CD8-positive, alpha-beta memory T cell (primary cell): Measurements from ENCODE around the gene COA3. TPM values are rescaled to one million over a fixed set of nuclear protein-coding genes. Genes with fewer than 3 reads are reported as not detected.

ENCODE experiments used
- CTCF ChIA-PET: fragments of 350-600 bp; sonication (Branson Sonifier 250); formaldehyde crosslinking; loops from one replicate; lab custom pipeline; 2021; ENCODE audit warnings: antibody characterized with exemption; lab: Charles Lee
- POLR2A ChIA-PET: fragments of 350-600 bp; sonication (Branson Sonifier 250); formaldehyde crosslinking; loops from one replicate; lab custom pipeline; 2021; ENCODE audit warnings: antibody characterized with exemption; lab: Charles Lee
- DNase-seq, 5 donors: peaks; one replicate each; pipeline versions ENCODE4 v3.0.0 to v3.0.0-alpha.2; 2020 to 2022; ENCODE audit warnings: mixed read lengths in 1 of 5
- H3K27ac ChIP-seq: one replicate; pipeline ENCODE4 v1.7.0; 2013; ENCODE audit warnings: low read depth, mild to moderate bottlenecking, low read length, moderate library complexity
- H3K27me3 ChIP-seq: 2 replicates; pipeline ENCODE4 v1.7.0; 2013; ENCODE audit warnings: low read length, mild to moderate bottlenecking; ENCODE audit not compliant: insufficient read depth, poor library complexity, severe bottlenecking
- H3K36me3 ChIP-seq: 2 replicates; pipeline ENCODE4 v1.7.0; 2013; ENCODE audit warnings: mild to moderate bottlenecking, low read length, moderate library complexity; ENCODE audit not compliant: insufficient read depth
- H3K4me1 ChIP-seq: 2 replicates; pipeline ENCODE4 v1.7.0; 2013; ENCODE audit warnings: mild to moderate bottlenecking, low read length, moderate library complexity; ENCODE audit not compliant: insufficient read depth
- H3K4me3 ChIP-seq: 2 replicates; pipeline ENCODE4 v1.7.0; 2013; ENCODE audit warnings: mild to moderate bottlenecking, low read length
- H3K9me3 ChIP-seq: 2 replicates; pipeline ENCODE4 v1.7.0; 2013; ENCODE audit warnings: mild to moderate bottlenecking, low read length
- H3K27ac Mint-ChIP-seq, 8 donors: one replicate each; pipeline ENCODE4 v1.8.0; 2020 to 2021; ENCODE audit warnings: mixed read lengths in 8 of 8, mild to moderate bottlenecking in 6 of 8, inconsistent platforms in 3 of 8, moderate library complexity in 3 of 8
- H3K27me3 Mint-ChIP-seq, 2 donors: one replicate each; pipeline ENCODE4 v1.8.0; 2020 to 2021; ENCODE audit warnings: mixed read lengths in 2 of 2, mild to moderate bottlenecking in 1 of 2, moderate library complexity in 1 of 2
- H3K36me3 Mint-ChIP-seq, 3 donors: one replicate each; pipeline ENCODE4 v1.8.0; 2020 to 2021; ENCODE audit warnings: mixed read lengths in 3 of 3, inconsistent platforms in 1 of 3, mild to moderate bottlenecking in 1 of 3
- H3K4me1 Mint-ChIP-seq, 3 donors: one replicate each; pipeline ENCODE4 v1.8.0; 2020 to 2021; ENCODE audit warnings: mixed read lengths in 3 of 3, inconsistent platforms in 1 of 3, mild to moderate bottlenecking in 1 of 3
- H3K4me3 Mint-ChIP-seq, 7 donors: one replicate each; pipeline ENCODE4 v1.8.0; 2020 to 2021; ENCODE audit warnings: mixed read lengths in 7 of 7, mild to moderate bottlenecking in 6 of 7, moderate library complexity in 4 of 7, inconsistent platforms in 2 of 7
- H3K9me3 Mint-ChIP-seq, 5 donors: one replicate each; pipeline ENCODE4 v1.8.0; 2020 to 2022; ENCODE audit warnings: mixed read lengths in 5 of 5, mild to moderate bottlenecking in 3 of 5, moderate library complexity in 2 of 5, inconsistent platforms in 1 of 5
- polyA plus RNA-seq: library from polyadenylated mRNA; unstranded; fragments of 300-500 nt; fragmentation: Illumina TruSeq; gene quantifications from one replicate; pipeline ENCODE4 v1.2.3, GENCODE V29; 2021
- total RNA-seq, 2 experiments: library from RNA; stranded (reverse); gene quantifications; one replicate each; pipeline ENCODE4 v1.2.3, GENCODE V29; 2021

COA3 gene
- total and polyA plus RNA-seq, 3 experiments from 2014 or later = 55.5 to 132 (median 60.8) TPM

DNA sequence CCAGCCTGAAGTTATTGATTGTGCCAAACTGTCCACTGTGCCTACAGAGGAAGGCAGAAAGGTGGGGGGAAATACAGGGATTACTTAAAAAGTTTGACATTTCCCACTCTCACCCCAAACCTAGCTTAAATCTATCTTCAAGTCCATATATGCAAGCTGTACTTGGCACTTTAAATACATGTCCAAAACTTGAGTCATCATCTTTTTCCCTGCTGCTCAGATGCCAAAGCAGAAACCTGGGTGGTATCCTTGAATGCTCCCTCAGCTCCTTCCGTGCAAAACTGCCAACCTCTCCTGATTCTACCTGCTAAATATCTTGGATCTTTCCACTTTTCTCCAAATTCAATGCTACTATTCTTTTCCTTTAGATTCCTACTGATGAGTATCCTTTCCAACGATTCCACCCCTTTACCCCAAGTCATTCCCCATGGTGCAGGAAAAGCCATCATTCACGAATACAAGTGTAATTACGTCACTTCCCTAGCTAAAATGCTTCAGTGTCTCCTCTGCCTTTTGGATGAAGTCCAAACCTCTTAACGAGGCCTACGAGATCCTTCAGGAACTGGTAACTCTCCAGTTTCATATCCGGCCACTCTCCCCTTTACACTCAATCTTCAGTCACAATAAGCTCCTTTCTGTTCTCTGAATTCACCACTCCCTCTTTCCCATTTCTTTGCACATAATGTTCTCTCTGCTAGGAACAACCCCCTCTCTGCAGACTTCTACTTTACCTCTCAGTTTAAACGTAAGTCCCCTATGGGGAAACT, 16.3 kb upstream of the COA3 start:
- H3K4me1 ChIP-seq = no peaks in the 10 kb centered on the region
- CTCF ChIA-PET = no interaction called here
- no peaks in the 10 kb centered on the region for H3K27me3 ChIP-seq
- Mint-ChIP-seq H3K27ac (peak overlapping the region in 1 of 8 donors; percentile 7), H3K4me1 (peaks cover 0 to 4% (median 3%) of the 10 kb centered on the region in 3 donors), H3K9me3 (no peaks in the 10 kb centered on the region), H3K27me3 (no peaks in the 10 kb centered on the region), H3K36me3 (peaks cover 8 to 79% (median 26%) of the 10 kb centered on the region in 3 donors), H3K4me3 (no peak overlapping the region)
- H3K9me3 ChIP-seq = no peaks in the 10 kb centered on the region
- H3K27ac ChIP-seq = no peak overlapping the region
- no peak for DNase-seq
- H3K36me3 ChIP-seq = peaks cover 73% of the 10 kb centered on the region
- POLR2A ChIA-PET = interaction anchor here (1.0 kb wide), 1 partner anchor 10 kb away, joined by 3 read pairs; the partner anchor contains the start of gene BECN1
- H3K4me3 ChIP-seq = no peak overlapping the region

- POLR2A ChIA-PET = no interaction called here
- DNase-seq = no peak
- Mint-ChIP-seq H3K36me3 (peaks cover 6 to 44% (median 13%) of the 10 kb centered on the region in 3 donors), H3K4me1 (no peaks in the 10 kb centered on the region), H3K4me3 (no peak overlapping the region), H3K27me3 (no peaks in the 10 kb centered on the region), H3K9me3 (no peaks in the 10 kb centered on the region), H3K27ac (peak overlapping the region in 1 of 8 donors; percentile 32)
- H3K36me3 ChIP-seq = peaks cover 24% of the 10 kb centered on the region
- H3K4me3 ChIP-seq = no peak overlapping the region
- CTCF ChIA-PET = interaction anchor here (1.3 kb wide), 1 partner anchor 12 kb away, joined by 3 read pairs; no protein-coding TSS in a partner anchor
- no peaks in the 10 kb centered on the region for H3K9me3 ChIP-seq
- H3K27me3 ChIP-seq = no peaks in the 10 kb centered on the region
- H3K4me1 ChIP-seq = no peaks in the 10 kb centered on the region
- H3K27ac ChIP-seq = no peak overlapping the region
These were observed 10.7 kb upstream of the COA3 start for GRCh38 chr17:42809250-42809649.

GRCh38 chr17:42806249-42806648, 7.7 kb upstream of the COA3 start:
- no peak for DNase-seq
- no peak overlapping the region for H3K4me3 ChIP-seq
- no peaks in the 10 kb centered on the region for H3K4me1 ChIP-seq
- CTCF ChIA-PET = interaction anchor here (1.7 kb wide), 1 partner anchor 17 kb away, joined by 4 read pairs; the partner anchor contains the start of gene BECN1
- no peaks in the 10 kb centered on the region for H3K9me3 Mint-ChIP-seq
- H3K9me3 ChIP-seq = no peaks in the 10 kb centered on the region
- H3K4me3 Mint-ChIP-seq = no peak overlapping the region
- H3K36me3 ChIP-seq = peaks cover 12% of the 10 kb centered on the region
- POLR2A ChIA-PET = no interaction called here
- H3K27ac ChIP-seq = no peak overlapping the region
- H3K27me3 ChIP-seq = no peaks in the 10 kb centered on the region
- peaks cover 4 to 28% (median 7%) of the 10 kb centered on the region in 3 donors for H3K36me3 Mint-ChIP-seq
- no peaks in the 10 kb centered on the region for H3K4me1 Mint-ChIP-seq
- no peaks in the 10 kb centered on the region for H3K27me3 Mint-ChIP-seq
- H3K27ac Mint-ChIP-seq = no peak overlapping the region

DNA sequence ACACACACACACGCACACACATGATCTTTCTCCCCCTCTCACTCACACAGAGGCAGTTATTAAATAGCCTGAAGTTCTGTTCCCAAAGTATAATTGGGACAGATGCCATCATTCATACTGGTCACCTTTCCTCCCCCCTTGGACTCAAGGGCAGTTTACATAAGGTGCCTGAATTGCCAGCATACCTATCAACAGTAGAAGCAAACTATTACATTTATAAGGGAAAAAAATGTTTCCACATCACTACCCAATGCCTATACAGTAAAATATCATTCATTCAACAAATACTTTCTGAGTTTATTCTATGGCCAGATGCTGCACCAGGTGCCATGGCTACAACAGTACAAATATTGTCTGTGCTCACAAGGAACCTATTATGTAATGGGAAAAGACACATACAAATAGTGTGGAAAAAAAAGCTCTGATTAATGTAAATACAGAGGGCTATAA, 6.4 kb upstream of the COA3 start:
- CTCF ChIA-PET = interaction anchor here (1.7 kb wide), 1 partner anchor 19 kb away, joined by 4 read pairs; the partner anchor contains the start of gene BECN1
- DNase-seq = no peak
- H3K27ac Mint-ChIP-seq = peak overlapping the region in 2 of 8 donors; percentile 47 to 69
- peaks cover 0 to 1% (median 0%) of the 10 kb centered on the region in 3 donors for H3K4me1 Mint-ChIP-seq
- no peak overlapping the region for H3K27ac ChIP-seq
- no peaks in the 10 kb centered on the region for H3K9me3 ChIP-seq
- H3K4me3 Mint-ChIP-seq = peak overlapping the region in 1 of 7 donors; percentile 53
- H3K4me1 ChIP-seq = no peaks in the 10 kb centered on the region
- peaks cover under 1 to 16% (median 2%) of the 10 kb centered on the region in 3 donors for H3K36me3 Mint-ChIP-seq
- no peaks in the 10 kb centered on the region for H3K27me3 Mint-ChIP-seq
- no peaks in the 10 kb centered on the region for H3K9me3 Mint-ChIP-seq
- POLR2A ChIA-PET = no interaction called here
- peaks cover 1% of the 10 kb centered on the region for H3K36me3 ChIP-seq
- H3K4me3 ChIP-seq = no peak overlapping the region
- H3K27me3 ChIP-seq = no peaks in the 10 kb centered on the region

DNA sequence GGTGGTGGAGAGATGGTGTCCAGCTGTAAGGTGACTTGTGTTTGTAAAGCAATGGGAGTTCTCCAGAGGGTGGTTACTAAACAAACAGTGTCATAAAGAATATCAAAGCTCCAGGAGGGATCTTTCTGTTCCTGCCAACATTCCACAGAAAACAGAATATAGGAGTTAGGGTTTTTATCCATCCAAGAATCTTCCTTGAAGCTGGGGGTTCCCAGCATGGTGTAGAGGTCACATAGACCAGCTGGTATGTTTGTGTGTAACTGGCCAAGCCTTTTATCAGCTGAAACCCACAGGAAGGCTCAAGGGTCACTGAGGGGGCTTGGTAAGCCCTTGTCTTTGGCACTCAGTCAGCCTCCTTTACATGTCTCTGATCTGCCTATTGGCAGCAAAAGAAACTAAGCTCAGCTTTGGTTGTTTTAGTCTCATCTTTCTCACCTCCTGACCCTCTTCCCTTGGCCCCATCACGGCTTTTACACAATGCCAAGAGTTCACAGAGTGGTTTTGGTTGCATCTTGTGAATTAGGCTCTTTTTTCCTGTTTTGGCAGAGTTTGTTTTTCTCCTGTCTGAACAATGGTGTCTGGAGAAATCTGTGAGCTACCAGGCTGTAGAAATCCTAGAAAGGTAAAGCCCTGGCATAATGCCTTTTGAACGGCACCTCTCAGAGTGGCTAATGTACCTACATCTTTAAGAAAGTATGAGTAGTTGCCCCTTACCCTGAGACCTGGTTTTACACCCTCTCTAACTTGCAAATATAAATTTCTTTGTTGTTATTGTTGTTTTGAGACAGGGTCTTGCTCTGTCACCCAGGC, 4.8 kb upstream of the COA3 start:
- ChIA-PET CTCF (interaction anchor here (1.9 kb wide), 1 partner anchor 15 kb away, joined by 4 read pairs; no protein-coding TSS in a partner anchor), POLR2A (no interaction called here)
- no peaks in the 10 kb centered on the region for H3K9me3 ChIP-seq
- no peak for DNase-seq
- peaks cover 4% of the 10 kb centered on the region for H3K4me1 ChIP-seq
- H3K27me3 Mint-ChIP-seq = peaks cover 0 to 3% of the 10 kb centered on the region in 2 donors
- H3K36me3 ChIP-seq = no peaks in the 10 kb centered on the region
- peaks cover 0 to 7% (median 0%) of the 10 kb centered on the region in 3 donors for H3K36me3 Mint-ChIP-seq
- H3K4me1 Mint-ChIP-seq = peaks cover 6 to 10% (median 6%) of the 10 kb centered on the region in 3 donors
- H3K27me3 ChIP-seq = no peaks in the 10 kb centered on the region
- no peaks in the 10 kb centered on the region for H3K9me3 Mint-ChIP-seq
- no peak overlapping the region for H3K4me3 ChIP-seq
- no peak overlapping the region for H3K27ac ChIP-seq
- H3K27ac Mint-ChIP-seq = peak overlapping the region in 1 of 8 donors; percentile 78
- no peak overlapping the region for H3K4me3 Mint-ChIP-seq

- Histone ChIP-seq H3K4me1 (peaks cover 18% of the 10 kb centered on the region), H3K27ac (peak overlapping the region; percentile 27), H3K4me3 (peak overlapping the region; percentile 67), H3K36me3 (no peaks in the 10 kb centered on the region), H3K27me3 (no peaks in the 10 kb centered on the region), H3K9me3 (no peaks in the 10 kb centered on the region)
- H3K36me3 Mint-ChIP-seq = peaks cover 0 to 11% (median 5%) of the 10 kb centered on the region in 3 donors
- DNase-seq = no peak
- POLR2A ChIA-PET = interaction anchor here (0.8 to 1.5 kb wide), 2 partner anchors 25 to 26 kb away, joined by 3 to 8 read pairs; partner anchors contain the start of genes BECN1 and VPS25
- H3K27ac Mint-ChIP-seq = peak overlapping the region in 7 of 8 donors; percentile 40 to 93 (median 90)
- peaks cover 22 to 31% (median 31%) of the 10 kb centered on the region in 3 donors for H3K4me1 Mint-ChIP-seq
- H3K4me3 Mint-ChIP-seq = peak overlapping the region; percentile 94 to 97 (median 95)
- H3K27me3 Mint-ChIP-seq = peaks cover 0 to 3% of the 10 kb centered on the region in 2 donors
- CTCF ChIA-PET = interaction anchor here (0.7 to 1.0 kb wide), 2 partner anchors 26 to 34 kb away, joined by 3 to 4 read pairs; partner anchors contain the start of gene BECN1
- no peaks in the 10 kb centered on the region for H3K9me3 Mint-ChIP-seq
These were observed 507 bp downstream of the COA3 start for GRCh38 chr17:42798011-42798382.

- Histone ChIP-seq H3K27me3 (no peaks in the 10 kb centered on the region), H3K27ac (peak overlapping the region; percentile 27), H3K36me3 (no peaks in the 10 kb centered on the region), H3K4me3 (peak overlapping the region; percentile 67), H3K4me1 (peaks cover 18% of the 10 kb centered on the region), H3K9me3 (no peaks in the 10 kb centered on the region)
- H3K4me3 Mint-ChIP-seq = peak overlapping the region; percentile 94 to 97 (median 95)
- POLR2A ChIA-PET = interaction anchor here (0.8 kb wide), 1 partner anchor 24 kb away, joined by 3 read pairs; the partner anchor contains the start of gene VPS25
- H3K27me3 Mint-ChIP-seq = peaks cover 0 to 3% of the 10 kb centered on the region in 2 donors
- peaks cover 0 to 11% (median 5%) of the 10 kb centered on the region in 3 donors for H3K36me3 Mint-ChIP-seq
- DNase-seq = no peak
- CTCF ChIA-PET = no interaction called here
- peaks cover 22 to 31% (median 31%) of the 10 kb centered on the region in 3 donors for H3K4me1 Mint-ChIP-seq
- H3K9me3 Mint-ChIP-seq = no peaks in the 10 kb centered on the region
- H3K27ac Mint-ChIP-seq = peak overlapping the region in 4 of 8 donors; percentile 39 to 57 (median 52)
These were observed 1.2 kb downstream of the COA3 start for GRCh38 chr17:42797067-42798007.
